ENCODE data around the gene ANKMY2. TPM values are rescaled to one million over a fixed set of nuclear protein-coding genes. Genes with fewer than 3 reads are reported as not detected.

Gene ANKMY2
- total RNA-seq, 1 donor from 2014 or later, result 13.8 TPM

GRCh38 chr7:16619979-16620408 lies 25.6 kb downstream of the ANKMY2 start:
- Histone ChIP-seq H3K4me1 (no peaks in the 10 kb centered on the region), H3K36me3 (peaks cover 0 to 53% of the 10 kb centered on the region in 2 donors), H3K27me3 (no peaks in the 10 kb centered on the region), H3K4me3 (no peak overlapping the region), H3K9me3 (no peaks in the 10 kb centered on the region), H3K27ac (no peak overlapping the region)
- intact Hi-C loops (cut with DNase I), result no loop called here
- no peak for DNase-seq (ENCODE audit: extremely low spot score in 2 of 2)
- no peak for TF ChIP-seq CTCF (IDR thresholded peaks at IDR 0.05)
- TF ChIP-seq POLR2A (IDR thresholded peaks at IDR 0.05), result no peak
- TF ChIP-seq POLR2AphosphoS5 (IDR thresholded peaks at IDR 0.05; ENCODE audit: insufficient read depth in 1 of 2, low read depth in 1 of 2), result no peak

GRCh38 chr7:16616542-16616941 lies 29.0 kb downstream of the ANKMY2 start:
- H3K36me3 ChIP-seq, result peaks cover 0 to 58% of the 10 kb centered on the region in 2 donors
- no peaks in the 10 kb centered on the region for H3K9me3 ChIP-seq
- no peak overlapping the region for H3K4me3 ChIP-seq
- H3K27ac ChIP-seq, result no peak overlapping the region
- no peaks in the 10 kb centered on the region for H3K4me1 ChIP-seq
- no peaks in the 10 kb centered on the region for H3K27me3 ChIP-seq
- DNase-seq (ENCODE audit: extremely low spot score in 2 of 2), result no peak
- intact Hi-C loops (cut with DNase I), result no loop called here
- no peak for TF ChIP-seq POLR2A (IDR thresholded peaks at IDR 0.05)
- no peak for TF ChIP-seq CTCF (IDR thresholded peaks at IDR 0.05)
- TF ChIP-seq POLR2AphosphoS5 (IDR thresholded peaks at IDR 0.05; ENCODE audit: insufficient read depth in 1 of 2, low read depth in 1 of 2), result no peak

- DNase-seq (ENCODE audit: extremely low spot score in 2 of 2), result no peak
- H3K36me3 ChIP-seq, result peaks cover 0 to 54% of the 10 kb centered on the region in 2 donors
- no peaks in the 10 kb centered on the region for H3K27me3 ChIP-seq
- no peaks in the 10 kb centered on the region for H3K4me1 ChIP-seq
- TF ChIP-seq POLR2AphosphoS5 (IDR thresholded peaks at IDR 0.05; ENCODE audit: insufficient read depth in 1 of 2, low read depth in 1 of 2) (no peak), CTCF (IDR thresholded peaks at IDR 0.05) (no peak)
- intact Hi-C loops (cut with DNase I), result no loop called here
- no peak overlapping the region for H3K4me3 ChIP-seq
- no peak overlapping the region for H3K27ac ChIP-seq
- no peaks in the 10 kb centered on the region for H3K9me3 ChIP-seq
Measured at GRCh38 chr7:16616122-16616521, 29.4 kb downstream of the ANKMY2 start.

DNA sequence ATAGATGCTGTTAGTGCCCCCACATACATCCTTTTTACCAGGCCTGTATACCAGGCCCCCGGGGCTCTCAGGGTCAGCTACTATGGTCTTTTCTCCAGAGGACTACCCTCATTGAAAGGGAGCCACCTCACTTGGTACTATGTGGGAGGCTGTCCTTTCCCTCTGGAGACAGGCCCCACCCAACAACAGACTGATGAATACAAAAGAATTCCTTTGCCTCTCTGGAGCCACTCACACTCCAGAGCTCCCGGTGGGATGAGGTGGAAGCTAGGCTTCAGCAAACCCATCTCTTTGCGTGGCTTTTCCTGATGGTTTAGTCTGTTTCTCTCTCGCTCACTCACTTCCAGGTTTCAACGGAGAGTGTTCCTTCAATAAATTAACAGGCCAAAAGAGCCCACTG lies 30.3 kb downstream of the ANKMY2 start:
- TF ChIP-seq CTCF (IDR thresholded peaks at IDR 0.05), result no peak
- no peak for TF ChIP-seq POLR2AphosphoS5 (IDR thresholded peaks at IDR 0.05; ENCODE audit: insufficient read depth in 1 of 2, low read depth in 1 of 2)
- TF ChIP-seq POLR2A (IDR thresholded peaks at IDR 0.05), result no peak
- H3K9me3 ChIP-seq, result no peaks in the 10 kb centered on the region
- no peaks in the 10 kb centered on the region for H3K4me1 ChIP-seq
- peaks cover 0 to 53% of the 10 kb centered on the region in 2 donors for H3K36me3 ChIP-seq
- H3K4me3 ChIP-seq, result no peak overlapping the region
- no peak overlapping the region for H3K27ac ChIP-seq
- DNase-seq (ENCODE audit: extremely low spot score in 2 of 2), result no peak
- intact Hi-C loops (cut with DNase I), result no loop called here
- H3K27me3 ChIP-seq, result no peaks in the 10 kb centered on the region

GRCh38 chr7:16611711-16612110 lies 33.8 kb downstream of the ANKMY2 start:
- Histone ChIP-seq H3K4me1 (no peaks in the 10 kb centered on the region), H3K27ac (no peak overlapping the region), H3K36me3 (peaks cover 0 to 45% of the 10 kb centered on the region in 2 donors), H3K9me3 (no peaks in the 10 kb centered on the region), H3K4me3 (no peak overlapping the region), H3K27me3 (no peaks in the 10 kb centered on the region)
- intact Hi-C loops (cut with DNase I), result no loop called here
- DNase-seq (ENCODE audit: extremely low spot score in 2 of 2), result no peak
- TF ChIP-seq POLR2AphosphoS5 (IDR thresholded peaks at IDR 0.05; ENCODE audit: insufficient read depth in 1 of 2, low read depth in 1 of 2), result no peak
- TF ChIP-seq CTCF (IDR thresholded peaks at IDR 0.05), result no peak
- no peak for TF ChIP-seq POLR2A (IDR thresholded peaks at IDR 0.05)

Data from vagina (tissue), 2 donors.